ENCODE data around the gene ATP11A.

The ATP11A gene

GRCh38 chr13:112723771-112724170 is 33.9 kb downstream of the ATP11A start:
- no peak for DNase-seq (ENCODE audit: low spot score)

DNA sequence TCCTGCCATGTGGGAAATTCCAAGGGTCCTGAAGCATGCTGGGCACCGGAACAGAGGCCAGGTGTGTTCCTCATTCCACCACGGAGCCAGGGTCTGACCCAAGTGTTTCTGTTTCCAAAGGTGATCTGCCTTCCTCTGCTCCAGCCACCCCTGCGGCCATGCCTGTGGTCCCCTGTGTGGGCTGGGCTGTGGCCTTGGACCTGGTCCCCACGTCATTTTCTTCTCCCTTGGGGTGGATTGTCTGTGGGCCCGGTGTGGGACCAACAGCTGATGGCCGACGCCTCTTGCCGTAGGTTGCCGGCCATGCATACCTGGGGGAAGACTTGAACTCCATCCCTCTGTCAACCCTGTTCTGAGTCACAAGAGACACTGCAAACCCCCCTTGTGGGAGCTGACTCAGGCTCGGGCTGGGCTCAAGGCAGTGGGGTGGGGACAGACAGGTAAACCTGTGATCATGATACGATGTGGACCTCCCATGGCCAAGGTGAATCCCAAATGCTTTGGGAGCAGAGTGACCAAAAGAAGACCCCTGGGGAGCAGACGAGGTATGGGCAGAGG is 35.0 kb downstream of the ATP11A start:
- no peak for DNase-seq (ENCODE audit: low spot score)

DNA sequence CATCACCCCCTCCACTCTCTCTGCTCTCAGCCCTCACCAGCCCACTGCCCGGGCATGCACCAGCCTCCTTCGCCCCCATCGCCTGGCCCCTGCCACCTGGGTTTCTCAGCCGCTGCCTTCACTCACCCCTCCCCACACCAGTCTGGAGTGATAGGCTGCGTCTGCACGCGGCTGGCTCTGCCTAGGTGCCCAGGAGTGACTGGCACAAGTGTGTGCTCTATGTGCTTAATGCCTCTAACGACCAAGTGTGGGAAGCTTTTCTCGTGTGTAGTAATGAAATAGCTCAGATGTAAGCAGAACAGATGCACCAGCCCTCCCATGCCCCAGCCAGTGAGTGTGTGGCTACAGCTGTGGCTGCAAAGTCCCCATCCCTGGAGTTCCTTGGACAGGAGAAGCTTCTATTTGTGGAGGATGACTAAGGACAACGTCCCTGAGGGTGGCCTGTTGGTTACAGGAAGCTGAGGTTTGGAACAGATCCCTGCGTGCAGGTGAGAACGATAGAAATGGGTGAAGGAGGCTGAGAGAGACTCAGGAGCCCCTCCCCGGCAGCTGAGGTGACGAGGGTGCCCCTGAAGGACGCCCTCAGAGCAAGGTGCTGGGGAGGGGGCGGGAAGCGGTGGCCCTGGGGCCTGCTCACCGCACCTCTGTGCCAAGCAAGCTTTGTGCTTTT is 35.6 kb downstream of the ATP11A start:
- peak; percentile 72 for DNase-seq (ENCODE audit: low spot score)

GRCh38 chr13:112726016-112726767 is 36.4 kb downstream of the ATP11A start:
- no peak for DNase-seq (ENCODE audit: low spot score)

GRCh38 chr13:112727581-112727980 is 37.7 kb downstream of the ATP11A start:
- no peak for DNase-seq (ENCODE audit: low spot score)

- DNase-seq (ENCODE audit: low spot score), result no peak
Measured at GRCh38 chr13:112728375-112729126, 38.7 kb downstream of the ATP11A start.

DNA sequence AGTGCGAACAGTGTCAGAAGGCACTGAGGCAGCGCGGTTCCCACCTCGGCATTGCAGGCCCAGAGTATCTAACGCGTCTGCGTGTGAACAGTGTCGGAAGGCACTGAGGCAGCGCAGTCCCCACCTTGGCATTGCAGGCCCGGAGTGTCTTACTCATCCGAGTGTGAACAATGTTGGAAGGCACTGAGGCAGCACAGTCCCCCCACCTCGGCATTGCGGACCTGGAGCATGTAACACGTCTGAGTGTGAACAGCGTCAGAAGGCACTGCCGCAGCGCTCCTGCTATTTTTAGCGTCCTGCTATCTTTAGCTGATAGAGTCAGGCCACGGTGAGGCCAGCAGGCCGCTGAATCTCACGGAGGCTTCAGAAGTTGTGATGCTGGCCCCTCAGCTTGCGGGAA is 39.6 kb downstream of the ATP11A start:
- no peak for DNase-seq (ENCODE audit: low spot score)

DNA sequence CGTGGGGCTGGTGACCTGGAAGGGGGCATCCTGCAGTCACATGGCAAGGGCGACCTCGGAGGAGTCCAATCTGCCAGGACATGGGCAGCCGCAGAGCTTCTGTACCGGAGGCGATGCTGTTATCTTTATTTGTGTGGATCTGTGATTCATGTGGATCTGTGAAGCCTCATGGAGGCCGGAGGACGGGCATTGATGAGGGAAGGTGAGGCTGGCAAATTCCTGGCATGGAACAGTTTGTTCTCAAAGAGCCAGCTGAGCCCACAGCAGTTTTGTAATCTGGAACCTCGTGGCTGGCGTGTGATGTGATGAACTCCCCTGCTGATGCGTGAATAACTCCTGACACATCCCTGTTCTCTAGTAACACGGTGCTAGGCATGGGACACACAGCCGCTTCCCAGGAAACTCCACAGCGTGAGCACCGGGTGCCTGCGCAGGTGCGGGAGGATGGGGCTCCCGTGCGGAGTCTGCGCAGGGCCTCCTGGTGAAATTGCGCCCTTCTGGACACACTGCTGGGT is 40.4 kb downstream of the ATP11A start:
- DNase-seq (ENCODE audit: low spot score), result no peak

DNA sequence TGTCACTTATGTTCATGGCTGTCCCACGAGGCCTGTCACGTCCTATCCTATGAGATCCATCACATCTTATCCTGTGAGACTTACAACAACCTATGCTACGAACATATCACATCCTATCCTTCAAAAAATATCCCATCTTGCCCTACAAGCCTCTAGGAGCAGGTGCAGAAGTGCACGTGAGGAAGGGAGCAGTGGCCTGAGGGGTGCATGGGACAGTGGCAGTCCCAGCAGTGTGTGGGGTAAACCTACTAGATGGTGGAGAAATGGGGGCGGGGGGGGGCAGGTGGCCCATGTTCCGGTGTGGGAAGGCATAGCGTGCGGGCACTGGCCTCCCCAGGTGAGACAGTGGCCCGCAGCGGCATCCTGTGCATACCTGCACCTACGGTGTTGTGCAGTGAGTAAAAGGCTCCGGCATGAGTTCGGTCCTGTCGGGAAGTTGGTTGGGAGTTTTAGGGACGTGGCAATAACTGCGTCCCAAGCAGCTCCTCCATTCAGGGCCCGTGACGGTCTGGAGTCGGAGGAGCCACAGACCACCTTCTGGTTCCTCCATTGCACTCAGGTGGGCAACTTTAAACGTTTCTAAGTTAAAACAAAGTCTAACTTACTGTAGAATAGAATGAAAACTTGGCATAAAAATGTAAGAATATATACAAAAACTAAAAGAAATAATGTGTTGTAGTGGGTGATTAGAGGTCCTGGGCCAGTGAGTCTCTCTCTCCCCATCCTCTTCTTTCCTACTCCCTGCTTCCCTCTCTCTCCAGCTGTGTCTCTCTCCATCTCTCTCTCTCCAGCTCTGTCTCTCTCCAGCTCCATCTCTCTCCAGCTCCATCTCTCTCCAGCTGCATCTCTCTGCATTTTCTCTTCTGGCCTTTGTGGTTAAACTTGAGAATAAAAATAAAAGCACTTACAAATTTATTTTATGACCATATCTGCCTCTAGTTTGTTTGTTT is 42.1 kb downstream of the ATP11A start:
- DNase-seq (ENCODE audit: low spot score), result no peak

DNA sequence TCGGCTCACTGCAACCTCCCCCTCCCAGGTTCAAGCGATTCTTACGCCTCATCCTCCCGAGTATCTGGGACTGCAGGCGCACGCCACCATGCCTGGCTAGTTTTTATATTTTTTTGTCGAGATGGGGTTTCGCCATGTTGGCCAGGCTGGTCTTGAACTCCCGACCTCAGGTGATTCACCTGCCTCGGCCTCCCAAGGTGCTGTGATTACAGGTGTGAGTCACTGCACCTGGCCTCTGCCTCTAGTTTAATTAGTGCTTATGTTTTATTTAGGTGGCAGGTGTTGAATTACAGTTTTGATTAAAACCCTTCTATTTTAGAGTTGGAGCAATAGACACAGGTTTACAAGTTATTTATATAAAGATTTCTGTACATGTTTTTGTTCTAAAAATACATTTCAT is 42.8 kb downstream of the ATP11A start:
- no peak for DNase-seq (ENCODE audit: low spot score)

GRCh38 chr13:112733112-112733511 is 43.3 kb downstream of the ATP11A start:
- DNase-seq (ENCODE audit: low spot score), result no peak

- no peak for DNase-seq (ENCODE audit: low spot score)
Measured at GRCh38 chr13:112733661-112734379, 44.0 kb downstream of the ATP11A start.

GRCh38 chr13:112734696-112735547 is 45.1 kb downstream of the ATP11A start:
- no peak for DNase-seq (ENCODE audit: low spot score)

DNA sequence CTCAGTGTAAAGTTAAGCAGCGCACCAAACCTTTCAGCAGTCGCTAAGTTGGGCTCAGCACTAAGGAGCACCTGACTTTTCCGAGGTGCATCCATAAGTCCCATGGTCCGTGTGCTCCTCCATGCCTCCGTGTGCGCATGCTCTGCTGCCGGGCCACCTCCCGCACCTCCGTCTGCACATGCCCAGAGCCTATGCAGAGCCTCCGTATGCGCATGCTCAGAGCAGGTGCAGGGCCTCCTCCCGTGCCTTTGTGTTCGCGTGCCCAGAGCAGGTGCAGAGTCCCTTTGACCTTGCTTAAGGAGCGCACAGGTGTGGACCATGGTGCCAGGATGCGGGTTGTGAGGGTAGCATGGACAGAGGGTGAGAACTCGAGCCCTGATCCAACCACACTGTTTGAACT is 46.0 kb downstream of the ATP11A start:
- no peak for DNase-seq (ENCODE audit: low spot score)

- no peak for DNase-seq (ENCODE audit: low spot score)
Measured at GRCh38 chr13:112737294-112737693, 47.5 kb downstream of the ATP11A start.

GRCh38 chr13:112738606-112739005 is 48.8 kb downstream of the ATP11A start:
- no peak for DNase-seq (ENCODE audit: low spot score)

DNA sequence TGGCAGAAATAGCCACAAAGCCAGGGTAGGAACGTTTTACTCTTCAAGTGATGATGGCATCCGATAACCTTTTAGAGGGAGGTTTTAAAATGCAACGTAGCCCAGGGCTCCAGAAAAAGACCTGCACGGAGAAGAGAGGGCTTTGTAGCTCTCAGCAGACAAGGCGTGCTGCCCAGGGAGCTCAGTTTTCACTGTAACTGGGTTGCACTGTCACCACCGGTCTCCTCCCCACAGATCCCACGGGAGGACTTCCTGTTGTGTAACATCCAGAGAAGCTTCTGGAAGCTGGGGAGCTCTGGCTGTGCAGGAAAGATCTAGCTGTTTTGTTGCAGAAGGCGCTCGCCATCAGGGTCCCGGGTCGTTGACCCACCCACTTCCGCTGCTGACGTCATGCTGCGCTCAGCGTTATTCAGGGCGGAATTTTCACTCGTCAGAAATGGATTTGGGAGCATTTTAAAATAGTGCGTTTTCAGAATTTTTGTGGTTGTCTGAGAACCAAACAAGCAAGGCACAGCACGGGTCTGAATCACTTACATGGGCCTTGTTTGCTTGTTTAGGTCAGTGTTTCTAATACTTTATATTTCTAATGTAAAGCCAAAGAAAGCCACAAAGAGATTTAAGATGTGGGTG is 50.8 kb downstream of the ATP11A start:
- DNase-seq (ENCODE audit: low spot score), result peak; percentile 89

- no peak for DNase-seq (ENCODE audit: low spot score)
Measured at GRCh38 chr13:112741185-112741755, 51.4 kb downstream of the ATP11A start.

All from hepatic stellate cell (primary cell).